GM11168 (cell line): Measurements from ENCODE around the gene SYT6.

Experiments used
- in situ Hi-C: fragments of 300-500 bp; cut with MboI; formaldehyde crosslinking; loops from one replicate; pipeline ENCODE4 v1.12.0; 2022; ENCODE audit warnings: low sequenced_read_pairs; ENCODE audit not compliant: unreplicated experiment

Gene SYT6

GRCh38 chr1:114153261-114154145 is at the start of gene SYT6:
Gene SYT6, minus strand, starts transcription at chr1:114153869. Its CDS starts 97 bp downstream, at chr1:114153772.
- in situ Hi-C loops: no loop called here

- in situ Hi-C loops: no loop called here
Measured at GRCh38 chr1:114201486-114201885, 47.8 kb upstream of the SYT6 start.

- in situ Hi-C loops: no loop called here
Measured at GRCh38 chr1:114199017-114199594, 45.4 kb upstream of the SYT6 start.

- in situ Hi-C loops: no loop called here
Measured at GRCh38 chr1:114196992-114197907, 43.6 kb upstream of the SYT6 start.

GRCh38 chr1:114195819-114196218 is 42.1 kb upstream of the SYT6 start:
- in situ Hi-C loops: no loop called here

GRCh38 chr1:114192328-114192727 is 38.7 kb upstream of the SYT6 start:
- in situ Hi-C loops: no loop called here

- in situ Hi-C loops: no loop called here
Measured at GRCh38 chr1:114189398-114189797, 35.7 kb upstream of the SYT6 start.

- in situ Hi-C loops: no loop called here
Measured at GRCh38 chr1:114181356-114181755, 27.7 kb upstream of the SYT6 start.

- in situ Hi-C loops: no loop called here
Measured at GRCh38 chr1:114180742-114181141, 27.1 kb upstream of the SYT6 start.

- in situ Hi-C loops: no loop called here
Measured at GRCh38 chr1:114178936-114179335, 25.3 kb upstream of the SYT6 start.

GRCh38 chr1:114177282-114177681 is 23.6 kb upstream of the SYT6 start:
- in situ Hi-C loops: no loop called here

- in situ Hi-C loops: no loop called here
Measured at GRCh38 chr1:114176366-114176765, 22.7 kb upstream of the SYT6 start.

GRCh38 chr1:114173680-114174079 is 20.0 kb upstream of the SYT6 start:
- in situ Hi-C loops: no loop called here

- in situ Hi-C loops: no loop called here
Measured at GRCh38 chr1:114169509-114169908, 15.8 kb upstream of the SYT6 start.

GRCh38 chr1:114167226-114167625 is 13.6 kb upstream of the SYT6 start:
- in situ Hi-C loops: no loop called here

- in situ Hi-C loops: no loop called here
Measured at GRCh38 chr1:114164840-114165543, 11.3 kb upstream of the SYT6 start.

- in situ Hi-C loops: no loop called here
Measured at GRCh38 chr1:114159941-114160340, 6.3 kb upstream of the SYT6 start.

GRCh38 chr1:114157275-114157660 is 3.6 kb upstream of the SYT6 start:
- in situ Hi-C loops: no loop called here

- in situ Hi-C loops: no loop called here
Measured at GRCh38 chr1:114156538-114157274, 3.0 kb upstream of the SYT6 start.
